HG03439 (cell line): Measurements from ENCODE around the gene GBP2.

Experiments
- ATAC-seq: cut with Tn5 transposase; IDR thresholded peaks from one replicate; pipeline ENCODE4 v1.9.1; 2021; ENCODE audit warnings: mild to moderate bottlenecking, moderate library complexity; ENCODE audit not compliant: unreplicated experiment

GBP2 gene

GRCh38 chr1:89065079-89065868 is 60.6 kb downstream of the GBP2 start, which contains the start of gene GBP1:
GBP1 (minus strand) TSS chr1:89065208; CDS start chr1:89063234, 1,974 bp downstream.
- ATAC-seq = peak; percentile 63

GRCh38 chr1:89064632-89065031 is 61.3 kb downstream of the GBP2 start:
- ATAC-seq = peak; percentile 40

- ATAC-seq = no peak
Observed at GRCh38 chr1:89063094-89063493, 62.8 kb downstream of the GBP2 start.

- no peak for ATAC-seq
Observed at GRCh38 chr1:89060091-89060490, 65.8 kb downstream of the GBP2 start.
